GM23338 (cell line): ENCODE data around the gene CMIP. TPM values are rescaled to one million over a fixed set of nuclear protein-coding genes. Genes with fewer than 3 reads are reported as not detected.

ENCODE experiments used
- ATAC-seq: fragments of 200-7000 bp; cut with Tn5 transposase; 3 replicates; pipeline ENCODE4 v1.9.1; 2020
- DNase-seq: peaks from one replicate; pipeline ENCODE4 v3.0.0-alpha.2; 2015; ENCODE audit warnings: low spot score
- H2AFZ ChIP-seq: fragments of 200-600 bp; sonication (generic); 2 replicates; pipeline ENCODE4 v1.8.0; 2016; ENCODE audit warnings: antibody characterized with exemption, mild to moderate bottlenecking, moderate library complexity
- H3F3A ChIP-seq: fragments of 200-600 bp; sonication (generic); replicated peaks from 2 replicates; pipeline ENCODE4 v1.8.0; 2017; ENCODE audit warnings: antibody characterized with exemption, mixed run types, low read depth
- H3K27ac ChIP-seq: fragments of 200-600 bp; sonication (generic); 2 replicates; pipeline ENCODE4 v1.6.1; 2016; ENCODE audit warnings: low read depth
- H3K27me3 ChIP-seq: fragments of 200-600 bp; sonication (generic); 2 replicates; pipeline ENCODE4 v1.8.0; 2016; ENCODE audit warnings: mild to moderate bottlenecking, mixed run types, moderate library complexity; ENCODE audit not compliant: insufficient read depth
- H3K36me3 ChIP-seq: fragments of 200-600 bp; sonication (generic); 2 replicates; pipeline ENCODE4 v1.8.0; 2016; ENCODE audit warnings: mild to moderate bottlenecking; ENCODE audit not compliant: insufficient read depth
- H3K4me1 ChIP-seq: fragments of 200-600 bp; sonication (generic); 2 replicates; pipeline ENCODE4 v1.8.0; 2016; ENCODE audit warnings: mild to moderate bottlenecking, moderate library complexity; ENCODE audit not compliant: insufficient read depth
- H3K4me2 ChIP-seq: fragments of 200-600 bp; sonication (generic); 2 replicates; pipeline ENCODE4 v1.7.1; 2017; ENCODE audit warnings: mixed run types
- H3K4me3 ChIP-seq: fragments of 200-600 bp; sonication (generic); 2 replicates; pipeline ENCODE4 v1.6.1; 2016; ENCODE audit warnings: mixed run types
- H3K79me2 ChIP-seq: fragments of 200-600 bp; sonication (generic); replicated peaks from 2 replicates; pipeline ENCODE4 v1.8.0; 2017; ENCODE audit warnings: mild to moderate bottlenecking; ENCODE audit not compliant: insufficient read depth
- H3K9me2 ChIP-seq: fragments of 200-600 bp; sonication (generic); 2 replicates; pipeline ENCODE4 v1.8.0; 2017; ENCODE audit not compliant: insufficient read depth
- H4K20me1 ChIP-seq: fragments of 200-600 bp; sonication (generic); replicated peaks from 2 replicates; pipeline ENCODE4 v1.8.0; 2017; ENCODE audit warnings: mild to moderate bottlenecking; ENCODE audit not compliant: insufficient read depth
- H3K27ac Mint-ChIP-seq: 2 replicates; pipeline ENCODE4 v1.8.0; 2020; ENCODE audit warnings: inconsistent platforms, mild to moderate bottlenecking, moderate library complexity, mixed read lengths
- H3K27me3 Mint-ChIP-seq: 3 replicates; pipeline ENCODE4 v1.8.0; 2022; ENCODE audit warnings: low read depth, mild to moderate bottlenecking, moderate library complexity, mixed read lengths, inconsistent platforms; ENCODE audit not compliant: insufficient read depth, poor library complexity
- H3K36me3 Mint-ChIP-seq: 3 replicates; pipeline ENCODE4 v1.8.0; 2021; ENCODE audit warnings: low read depth, mild to moderate bottlenecking, inconsistent platforms, moderate library complexity, mixed read lengths
- H3K4me1 Mint-ChIP-seq: 3 replicates; pipeline ENCODE4 v1.8.0; 2020; ENCODE audit warnings: mild to moderate bottlenecking, inconsistent platforms, mixed read lengths
- H3K4me3 Mint-ChIP-seq: 3 replicates; pipeline ENCODE4 v1.8.0; 2021; ENCODE audit warnings: moderate library complexity, mild to moderate bottlenecking, inconsistent platforms, mixed read lengths
- H3K9me3 Mint-ChIP-seq: 3 replicates; pipeline ENCODE4 v1.8.0; 2020; ENCODE audit warnings: moderate library complexity, mild to moderate bottlenecking, inconsistent platforms, mixed read lengths
- CREB1 ChIP-seq: fragments of 250-450 bp; sonication (Bioruptor Pico); IDR thresholded peaks from 2 replicates; pipeline ENCODE4 v1.5.0; 2020; ENCODE audit warnings: low read depth, mild to moderate bottlenecking, moderate library complexity
- CTCF ChIP-seq, 2 experiments: fragments of 200-600 bp in 1 of 2; sonication (generic) in 1 of 2; conservative IDR thresholded peaks; 2 replicates each; pipeline versions ENCODE4 v1.5.1 to v1.6.1; 2016 to 2017; ENCODE audit warnings: antibody characterized with exemption in 2 of 2, low read depth in 2 of 2, mild to moderate bottlenecking in 2 of 2, moderate library complexity in 1 of 2
- ETS1 ChIP-seq: IDR thresholded peaks from 2 replicates; pipeline ENCODE4 v1.6.1; 2016; ENCODE audit warnings: antibody characterized with exemption
- NANOG ChIP-seq: IDR thresholded peaks from 2 replicates; pipeline ENCODE4 v1.6.1; 2016; ENCODE audit warnings: antibody characterized with exemption, borderline replicate concordance
- POLR2AphosphoS5 ChIP-seq: IDR thresholded peaks from 2 replicates; pipeline ENCODE4 v1.6.1; 2016; ENCODE audit warnings: antibody characterized with exemption, low read depth
- REST ChIP-seq: IDR thresholded peaks from one replicate; pipeline ENCODE4 v1.6.1; 2018; ENCODE audit warnings: antibody characterized with exemption; ENCODE audit not compliant: unreplicated experiment
- ZNF114 ChIP-seq: fragments of 250-450 bp; sonication (Bioruptor Pico); IDR thresholded peaks from 2 replicates; pipeline ENCODE4 v1.5.0; 2020; ENCODE audit warnings: mild to moderate bottlenecking, moderate library complexity
- ZNF331 ChIP-seq: fragments of 250-450 bp; sonication (Bioruptor Pico); IDR thresholded peaks from 2 replicates; pipeline ENCODE4 v1.5.0; 2020; ENCODE audit warnings: low read depth, mild to moderate bottlenecking, moderate library complexity
- ZNF462 ChIP-seq: fragments of 250-450 bp; sonication (Bioruptor Pico); IDR thresholded peaks from 2 replicates; pipeline ENCODE4 v1.5.0; 2020; ENCODE audit warnings: mild to moderate bottlenecking, moderate library complexity
- polyA plus RNA-seq: library from polyadenylated mRNA; unstranded; fragments of >200 nt; fragmentation: Nextera tagmentation; extraction: Ambion mirVana; gene quantifications from 2 replicates; pipeline ENCODE4 v1.2.1, GENCODE V29; 2016
- total RNA-seq: library from RNA; depleted of rRNA; stranded (reverse); fragments of >200 nt; shearing (Covaris generic); gene quantifications from 2 replicates; pipeline ENCODE4 v1.2.3, GENCODE V29; 2014

Gene CMIP
- total and polyA plus RNA-seq, 2 experiments from 2014 or later: 9.5 to 62.3 TPM

GRCh38 chr16:81676066-81676882 lies 231.7 kb downstream of the CMIP start (continued):
- TF ChIP-seq ZNF114 (CRISPR knock-in tag) (no peak), POLR2AphosphoS5 (no peak), CREB1 (CRISPR knock-in tag) (no peak)

- no peak overlapping the region for H3K27ac ChIP-seq
- ATAC-seq (no peak), DNase-seq (no peak)
- Mint-ChIP-seq H3K9me3 (no peaks in the 10 kb centered on the region), H3K4me3 (no peak overlapping the region), H3K27me3 (peaks cover 16% of the 10 kb centered on the region), H3K4me1 (peaks cover 5% of the 10 kb centered on the region), H3K27ac (no peak overlapping the region), H3K36me3 (peaks cover 35% of the 10 kb centered on the region)
- H3K4me3 ChIP-seq: no peak overlapping the region
- no peaks in the 10 kb centered on the region; the same call in 1 of the 2 replicates for H4K20me1 ChIP-seq
- H3K4me2 ChIP-seq: no peak overlapping the region
- H3K36me3 ChIP-seq: no peaks in the 10 kb centered on the region; the same call in none of the 2 replicates
- H3F3A ChIP-seq: no peaks in the 10 kb centered on the region
- no peak overlapping the region for H2AFZ ChIP-seq
- no peaks in the 10 kb centered on the region for H3K79me2 ChIP-seq
- no peaks in the 10 kb centered on the region for H3K9me2 ChIP-seq
- no peaks in the 10 kb centered on the region for H3K27me3 ChIP-seq
- H3K4me1 ChIP-seq: no peaks in the 10 kb centered on the region
- TF ChIP-seq NANOG: no peak
- no peak for TF ChIP-seq POLR2AphosphoS5
- no peak for TF ChIP-seq REST
- TF ChIP-seq ETS1: no peak
- no peak for TF ChIP-seq ZNF114 (CRISPR knock-in tag)
- no peak for TF ChIP-seq ZNF462 (CRISPR knock-in tag)
- TF ChIP-seq CTCF (conservative IDR thresholded peaks at IDR 0.05; ENCODE audit: low read depth in 2 of 2): no peak
- no peak for TF ChIP-seq ZNF331 (CRISPR knock-in tag)
Measured at GRCh38 chr16:81676883-81677737, 232.5 kb downstream of the CMIP start.
